SIG-M5 treated with dmso at 0.1 percent for 504 hours (cell line): Measurements from ENCODE around the gene TBX6.

ENCODE experiments used
- DNase-seq: peaks from one replicate; lab custom pipeline; 2025; ENCODE audit not compliant: unreplicated experiment; lab: John Stamatoyannopoulos, UW

TBX6 gene

GRCh38 chr16:30087181-30087898 lies 4.4 kb downstream of the TBX6 start:
- peak; percentile 54 for DNase-seq

GRCh38 chr16:30086291-30087140 lies 5.2 kb downstream of the TBX6 start:
- DNase-seq = no peak

GRCh38 chr16:30085820-30086219 lies 5.9 kb downstream of the TBX6 start:
- DNase-seq = no peak

GRCh38 chr16:30085247-30085646 lies 6.5 kb downstream of the TBX6 start:
- DNase-seq = no peak

GRCh38 chr16:30084816-30085159 lies 6.9 kb downstream of the TBX6 start:
- no peak for DNase-seq

- DNase-seq = no peak
Observed at GRCh38 chr16:30084096-30084815, 7.5 kb downstream of the TBX6 start.

- no peak for DNase-seq
Observed at GRCh38 chr16:30083216-30084055, 8.3 kb downstream of the TBX6 start.

GRCh38 chr16:30082545-30083090 lies 9.1 kb downstream of the TBX6 start:
- DNase-seq = no peak

GRCh38 chr16:30079480-30079879 lies 12.2 kb downstream of the TBX6 start:
- no peak for DNase-seq

- DNase-seq = no peak
Observed at GRCh38 chr16:30078744-30079143, 13.0 kb downstream of the TBX6 start.

GRCh38 chr16:30077656-30078055 lies 14.1 kb downstream of the TBX6 start:
- DNase-seq = no peak

- no peak for DNase-seq
Observed at GRCh38 chr16:30076276-30076791, 15.4 kb downstream of the TBX6 start.

- peak; percentile 85 for DNase-seq
Observed at GRCh38 chr16:30075503-30076275, 16.0 kb downstream of the TBX6 start, which contains the start of gene PPP4C. Gene PPP4C (plus strand): TSS chr16:30075994. CDS start chr16:30076378, 384 bp downstream.

- DNase-seq = no peak
Observed at GRCh38 chr16:30070490-30070889, 21.2 kb downstream of the TBX6 start.

- DNase-seq = no peak
Observed at GRCh38 chr16:30069611-30070462, 21.9 kb downstream of the TBX6 start.

GRCh38 chr16:30068750-30069610 lies 22.7 kb downstream of the TBX6 start:
- peak; percentile 30 for DNase-seq

GRCh38 chr16:30068333-30068732 lies 23.4 kb downstream of the TBX6 start:
- DNase-seq = no peak

- DNase-seq = no peak
Observed at GRCh38 chr16:30067584-30067916, 24.2 kb downstream of the TBX6 start.
